GM10266 (cell line): ENCODE measurements around the gene MLYCD.

Source experiments
- DNase-seq: peaks from one replicate; pipeline ENCODE4 v3.0.0; 2012; ENCODE audit errors: extremely low spot score
- TF ChIP-seq, protein P1 (sequence below): IDR thresholded peaks from 2 replicates; pipeline ENCODE4 v1.5.1; 2012; ENCODE audit warnings: mild to moderate bottlenecking, low read depth; ENCODE audit not compliant: control insufficient read depth, insufficient read depth; ENCODE audit errors: missing control alignments

The MLYCD gene

DNA sequence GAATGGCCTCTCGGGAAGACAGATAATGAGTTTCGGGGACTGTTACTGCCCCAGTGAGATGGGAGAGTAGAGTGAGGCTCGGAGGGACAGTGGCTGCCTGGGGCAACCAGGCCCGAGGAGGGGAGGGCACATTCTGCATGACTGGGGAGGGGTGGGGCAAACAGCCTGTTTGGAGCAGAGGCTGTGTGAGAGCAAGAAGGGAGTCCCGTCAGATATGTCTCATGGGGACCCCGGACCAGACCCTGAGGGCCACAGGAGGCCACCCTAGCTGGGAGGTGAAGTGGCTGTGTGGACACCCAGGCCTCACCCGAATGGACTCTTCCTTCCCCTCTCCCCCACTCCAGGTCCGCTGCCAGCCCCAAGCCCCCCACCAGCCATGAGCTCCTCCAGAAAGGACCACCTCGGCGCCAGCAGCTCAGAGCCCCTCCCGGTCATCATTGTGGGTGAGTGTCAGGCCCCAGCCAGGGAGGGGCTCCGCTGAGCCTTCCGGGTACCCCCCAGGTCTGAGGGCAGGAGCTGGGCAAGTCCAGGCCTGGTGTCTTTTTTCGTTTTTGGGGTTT is 58.5 kb downstream of the MLYCD start:
- TF ChIP-seq, protein P1, sequence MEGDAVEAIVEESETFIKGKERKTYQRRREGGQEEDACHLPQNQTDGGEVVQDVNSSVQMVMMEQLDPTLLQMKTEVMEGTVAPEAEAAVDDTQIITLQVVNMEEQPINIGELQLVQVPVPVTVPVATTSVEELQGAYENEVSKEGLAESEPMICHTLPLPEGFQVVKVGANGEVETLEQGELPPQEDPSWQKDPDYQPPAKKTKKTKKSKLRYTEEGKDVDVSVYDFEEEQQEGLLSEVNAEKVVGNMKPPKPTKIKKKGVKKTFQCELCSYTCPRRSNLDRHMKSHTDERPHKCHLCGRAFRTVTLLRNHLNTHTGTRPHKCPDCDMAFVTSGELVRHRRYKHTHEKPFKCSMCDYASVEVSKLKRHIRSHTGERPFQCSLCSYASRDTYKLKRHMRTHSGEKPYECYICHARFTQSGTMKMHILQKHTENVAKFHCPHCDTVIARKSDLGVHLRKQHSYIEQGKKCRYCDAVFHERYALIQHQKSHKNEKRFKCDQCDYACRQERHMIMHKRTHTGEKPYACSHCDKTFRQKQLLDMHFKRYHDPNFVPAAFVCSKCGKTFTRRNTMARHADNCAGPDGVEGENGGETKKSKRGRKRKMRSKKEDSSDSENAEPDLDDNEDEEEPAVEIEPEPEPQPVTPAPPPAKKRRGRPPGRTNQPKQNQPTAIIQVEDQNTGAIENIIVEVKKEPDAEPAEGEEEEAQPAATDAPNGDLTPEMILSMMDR = no peak
- DNase-seq = no peak

DNA sequence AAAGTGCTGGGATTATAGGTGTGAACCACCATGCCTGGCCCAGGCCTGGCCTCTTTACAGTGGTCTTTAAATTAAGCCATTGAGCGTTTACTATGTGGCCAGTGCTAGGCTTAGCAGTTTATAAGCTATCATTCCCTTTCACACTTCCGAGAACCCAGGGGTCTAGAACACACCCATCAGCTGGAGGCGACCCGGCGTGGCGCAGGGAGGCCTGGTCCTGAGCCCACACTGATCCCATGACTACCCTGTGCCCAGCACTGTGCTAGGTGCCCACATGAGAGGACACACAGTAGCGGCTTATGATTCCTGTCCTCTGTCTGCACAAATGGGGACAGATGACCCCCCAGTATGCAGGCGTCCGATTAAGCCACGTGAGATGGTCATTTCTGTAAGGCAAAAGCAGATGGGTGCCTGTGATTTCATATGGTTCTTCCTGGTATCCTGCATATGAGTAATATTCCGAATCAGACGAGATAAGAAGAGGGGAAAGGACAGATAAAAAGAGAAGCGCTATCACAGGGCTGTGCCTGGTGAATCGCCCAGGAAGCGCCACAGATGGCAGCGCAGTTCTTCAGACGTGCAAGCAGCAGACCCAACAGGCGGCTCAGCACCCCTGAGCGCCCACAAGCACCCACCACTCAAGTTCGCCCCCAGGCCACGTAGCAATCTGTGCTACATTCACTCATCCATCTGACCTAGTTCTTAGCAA is 59.4 kb downstream of the MLYCD start:
- TF ChIP-seq, protein P1 = no peak
- no peak for DNase-seq

DNA sequence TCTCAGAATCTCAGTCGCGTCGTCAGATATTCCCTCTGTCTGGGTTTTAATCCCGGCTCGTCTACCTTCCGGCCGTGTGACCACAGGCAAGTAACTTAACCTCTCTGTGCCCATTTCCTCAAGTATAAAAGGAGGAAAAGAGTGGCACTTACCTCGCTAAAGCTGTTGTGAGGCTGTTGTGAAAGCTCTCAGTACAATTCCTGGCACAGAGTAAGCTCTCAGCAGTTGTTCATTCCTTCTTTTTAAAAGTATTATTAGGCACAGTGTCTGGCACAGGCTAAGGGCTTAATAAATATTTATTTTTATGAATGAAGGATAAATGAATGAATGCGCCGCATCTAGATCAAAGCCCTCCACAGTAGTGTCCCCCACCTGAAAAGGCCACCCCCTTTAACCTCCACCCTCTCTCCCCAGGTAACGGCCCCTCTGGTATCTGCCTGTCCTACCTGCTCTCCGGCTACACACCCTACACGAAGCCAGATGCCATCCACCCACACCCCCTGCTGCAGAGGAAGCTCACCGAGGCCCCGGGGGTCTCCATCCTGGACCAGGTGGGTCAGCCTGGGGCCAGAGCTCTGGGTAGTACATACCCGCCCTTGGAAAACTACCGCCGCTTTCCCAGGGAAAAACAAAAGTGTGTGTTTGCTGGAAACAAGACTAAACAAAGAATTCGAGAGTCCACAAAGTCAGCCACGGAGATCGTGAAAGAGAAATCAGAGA is 60.1 kb downstream of the MLYCD start:
- TF ChIP-seq, protein P1 = no peak
- no peak for DNase-seq

DNA sequence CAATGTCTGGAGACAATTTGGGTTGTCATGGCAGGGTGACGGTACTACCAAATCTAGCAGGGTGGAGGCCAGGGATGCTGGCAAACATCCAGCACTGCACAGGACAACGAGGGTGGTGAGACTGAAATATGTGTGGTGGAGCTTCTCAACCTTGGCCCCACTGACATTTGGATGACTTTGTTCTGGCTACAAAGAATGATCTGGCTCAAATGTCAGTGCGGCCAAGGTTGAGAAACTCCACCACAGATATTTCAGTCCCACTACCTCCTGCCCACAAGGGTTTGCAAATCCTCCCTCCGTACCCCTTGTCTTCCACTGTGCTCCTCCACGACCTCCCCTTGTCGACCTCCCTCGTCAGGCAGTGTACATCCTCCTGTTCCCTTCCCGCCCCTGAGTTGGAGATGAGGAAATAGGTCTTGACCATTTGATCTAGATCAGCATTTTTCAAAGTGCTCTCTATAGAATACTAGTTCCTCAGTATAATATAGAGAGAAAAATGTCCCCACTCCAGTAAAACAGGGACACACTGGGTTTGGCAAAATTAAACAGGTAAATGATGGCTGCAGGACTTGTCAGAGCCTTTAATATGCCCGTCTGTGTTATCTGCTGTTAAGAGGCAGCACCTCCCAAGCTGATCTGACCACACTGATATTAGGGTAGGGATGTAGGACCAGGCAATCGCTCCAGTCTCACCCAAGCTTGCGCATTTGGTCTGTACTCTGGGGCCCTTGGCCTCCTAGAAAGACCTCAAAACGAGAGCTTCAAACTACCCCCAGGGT is 60.9 kb downstream of the MLYCD start:
- TF ChIP-seq, protein P1 = no peak
- DNase-seq = no peak

DNA sequence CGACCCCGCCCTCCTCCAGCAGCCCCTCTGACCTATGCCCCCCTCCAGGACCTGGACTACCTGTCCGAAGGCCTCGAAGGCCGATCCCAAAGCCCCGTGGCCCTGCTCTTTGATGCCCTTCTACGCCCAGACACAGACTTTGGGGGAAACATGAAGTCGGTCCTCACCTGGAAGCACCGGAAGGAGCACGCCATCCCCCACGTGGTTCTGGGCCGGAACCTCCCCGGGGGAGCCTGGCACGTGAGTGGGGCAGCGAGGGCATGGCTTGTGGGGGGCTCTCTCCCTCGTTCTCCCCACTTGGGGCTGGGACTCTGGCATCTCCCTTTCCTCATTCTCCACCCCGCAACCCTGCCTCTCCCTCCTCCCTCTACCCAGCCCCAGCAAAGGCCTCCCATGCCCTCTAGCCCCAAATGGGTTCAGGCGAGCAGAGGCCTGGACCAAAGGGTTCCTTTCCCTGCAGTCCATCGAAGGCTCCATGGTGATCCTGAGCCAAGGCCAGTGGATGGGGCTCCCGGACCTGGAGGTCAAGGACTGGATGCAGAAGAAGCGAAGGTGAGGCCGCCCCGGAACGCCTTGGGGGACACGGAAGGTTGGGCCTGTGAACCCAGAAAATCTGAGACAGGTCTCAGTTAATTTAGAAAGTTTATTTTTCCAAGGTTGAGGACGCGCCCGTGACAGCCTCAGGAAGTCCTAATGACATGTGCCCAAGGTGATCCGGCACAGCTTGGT is 61.8 kb downstream of the MLYCD start:
- no peak for DNase-seq
- TF ChIP-seq, protein P1 = no peak

DNA sequence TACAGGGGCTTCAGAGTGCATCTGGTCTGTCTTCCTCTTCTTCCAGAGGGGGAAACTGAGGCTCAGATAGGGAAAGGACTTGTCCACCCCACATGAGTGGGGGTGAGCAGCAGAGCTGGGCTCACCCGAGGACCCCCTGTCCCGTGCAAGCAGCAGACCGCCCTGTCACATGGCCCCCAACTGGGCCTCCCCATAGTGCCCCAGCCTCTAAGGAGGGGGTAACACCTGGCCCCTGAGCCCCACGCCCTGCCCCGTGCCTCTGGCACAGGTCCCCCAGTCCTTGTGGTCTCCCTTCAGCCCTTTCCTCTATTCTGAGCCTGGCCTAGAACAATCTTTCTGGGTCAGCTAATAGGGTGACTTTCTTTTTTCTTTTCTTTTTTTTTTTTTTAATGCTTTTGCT is 62.7 kb downstream of the MLYCD start:
- TF ChIP-seq, protein P1 = no peak
- DNase-seq = no peak
